Measurements from ENCODE around the gene SLC34A3. TPM values are rescaled to one million over a fixed set of nuclear protein-coding genes. Genes with fewer than 3 reads are reported as not detected.

The SLC34A3 gene
- total and polyA plus RNA-seq, 4 donors = 0.03 to 0.65 (median 0.12) TPM; not detected in 1

GRCh38 chr9:137263506-137263905 is 32.8 kb downstream of the SLC34A3 start:
- ATAC-seq (ENCODE audit: insufficient read depth, low FRiP score) = no peak
- TF ChIP-seq CTCF (IDR thresholded peaks at IDR 0.05; ENCODE audit: control extremely low read depth, extremely low read depth) = no peak

GRCh38 chr9:137264067-137264466 is 33.4 kb downstream of the SLC34A3 start:
- Histone ChIP-seq H3K4me1 (ENCODE audit: control insufficient read depth in 5 of 5, insufficient read depth in 5 of 5, low read length in 5 of 5) (peaks cover 0 to 10% (median 3%) of the 10 kb centered on the region in 5 donors), H3K9me3 (ENCODE audit: control insufficient read depth in 4 of 4, insufficient read depth in 3 of 4, low read length in 3 of 4) (no peaks in the 10 kb centered on the region), H3K27me3 (ENCODE audit: control insufficient read depth in 3 of 3, insufficient read depth in 3 of 3, low read length in 2 of 3) (no peaks in the 10 kb centered on the region), H3K27ac (ENCODE audit: low read depth in 1 of 2, low read length in 1 of 2) (no peak overlapping the region), H3K4me3 (no peak overlapping the region), H3K9ac (ENCODE audit: insufficient read depth in 1 of 2, low read length in 2 of 2) (no peak overlapping the region), H3K36me3 (ENCODE audit: control insufficient read depth in 4 of 4, insufficient read depth in 4 of 4, low read length in 4 of 4) (peaks cover 7 to 41% (median 17%) of the 10 kb centered on the region in 4 donors)
- 95 to 97% methylated on average over 22 of the region's 22 CpGs for WGBS, 2 donors
- TF ChIP-seq CTCF (IDR thresholded peaks at IDR 0.05; ENCODE audit: control extremely low read depth, extremely low read depth) = no peak
- ATAC-seq (ENCODE audit: insufficient read depth, low FRiP score) = no peak
- DNase-seq = no peak

More at GRCh38 chr9:137263506-137263905, 32.8 kb downstream of the SLC34A3 start:
- H3K36me3 ChIP-seq (ENCODE audit: control insufficient read depth in 4 of 4, insufficient read depth in 4 of 4, low read length in 4 of 4) = peaks cover 12 to 43% (median 19%) of the 10 kb centered on the region in 4 donors
- H3K4me3 ChIP-seq = no peak overlapping the region
- H3K27ac ChIP-seq (ENCODE audit: low read depth in 1 of 2, low read length in 1 of 2) = no peak overlapping the region
- no peaks in the 10 kb centered on the region for H3K9me3 ChIP-seq (ENCODE audit: control insufficient read depth in 4 of 4, insufficient read depth in 3 of 4, low read length in 3 of 4)
- H3K4me1 ChIP-seq (ENCODE audit: control insufficient read depth in 5 of 5, insufficient read depth in 5 of 5, low read length in 5 of 5) = peaks cover 0 to 5% (median 0%) of the 10 kb centered on the region in 5 donors
- no peak overlapping the region for H3K9ac ChIP-seq (ENCODE audit: insufficient read depth in 1 of 2, low read length in 2 of 2)
- WGBS, 2 donors = 82 to 85% methylated on average over 10 of the region's 10 CpGs
- H3K27me3 ChIP-seq (ENCODE audit: control insufficient read depth in 3 of 3, insufficient read depth in 3 of 3, low read length in 2 of 3) = no peaks in the 10 kb centered on the region
- DNase-seq = no peak

- no peaks in the 10 kb centered on the region for H3K9me3 ChIP-seq (ENCODE audit: control insufficient read depth in 4 of 4, insufficient read depth in 3 of 4, low read length in 3 of 4)
- H3K4me1 ChIP-seq (ENCODE audit: control insufficient read depth in 5 of 5, insufficient read depth in 5 of 5, low read length in 5 of 5) = peaks cover 0 to 14% (median 4%) of the 10 kb centered on the region in 5 donors
- H3K9ac ChIP-seq (ENCODE audit: insufficient read depth in 1 of 2, low read length in 2 of 2) = no peak overlapping the region
- ATAC-seq (ENCODE audit: insufficient read depth, low FRiP score) (no peak), DNase-seq (no peak)
- TF ChIP-seq CTCF (IDR thresholded peaks at IDR 0.05; ENCODE audit: control extremely low read depth, extremely low read depth) = no peak
- no peak overlapping the region for H3K4me3 ChIP-seq
- no peak overlapping the region for H3K27ac ChIP-seq (ENCODE audit: low read depth in 1 of 2, low read length in 1 of 2)
- H3K27me3 ChIP-seq (ENCODE audit: control insufficient read depth in 3 of 3, insufficient read depth in 3 of 3, low read length in 2 of 3) = no peaks in the 10 kb centered on the region
- WGBS, 2 donors = 93 to 95% methylated on average over 29 of the region's 29 CpGs
- peaks cover 8 to 38% (median 14%) of the 10 kb centered on the region in 4 donors for H3K36me3 ChIP-seq (ENCODE audit: control insufficient read depth in 4 of 4, insufficient read depth in 4 of 4, low read length in 4 of 4)
Measured at GRCh38 chr9:137265496-137266161, 34.9 kb downstream of the SLC34A3 start.

Data from lung (tissue), 12 donors.